Ecto neural progenitor cell (in vitro differentiated cells): Measurements from ENCODE around the gene MEX3D.

Experiments
- DNase-seq: peaks from one replicate; pipeline ENCODE4 v3.0.0-alpha.2; 2018; ENCODE audit warnings: low spot score

MEX3D gene

DNA sequence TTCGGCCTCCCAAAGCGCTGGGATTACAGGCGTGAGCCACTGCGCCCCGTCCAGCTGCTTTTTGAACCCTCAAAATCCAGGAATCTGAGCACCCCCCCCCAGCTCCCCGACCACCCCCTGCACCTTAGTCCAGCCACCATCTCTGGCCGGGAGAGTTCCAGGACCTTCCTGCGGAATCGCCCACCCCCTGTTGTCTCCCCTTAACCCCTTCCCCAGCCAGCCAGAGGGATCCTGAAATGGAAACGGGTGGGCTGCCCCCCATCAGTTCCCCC, 25.3 kb upstream of the MEX3D start:
- DNase-seq: no peak

DNA sequence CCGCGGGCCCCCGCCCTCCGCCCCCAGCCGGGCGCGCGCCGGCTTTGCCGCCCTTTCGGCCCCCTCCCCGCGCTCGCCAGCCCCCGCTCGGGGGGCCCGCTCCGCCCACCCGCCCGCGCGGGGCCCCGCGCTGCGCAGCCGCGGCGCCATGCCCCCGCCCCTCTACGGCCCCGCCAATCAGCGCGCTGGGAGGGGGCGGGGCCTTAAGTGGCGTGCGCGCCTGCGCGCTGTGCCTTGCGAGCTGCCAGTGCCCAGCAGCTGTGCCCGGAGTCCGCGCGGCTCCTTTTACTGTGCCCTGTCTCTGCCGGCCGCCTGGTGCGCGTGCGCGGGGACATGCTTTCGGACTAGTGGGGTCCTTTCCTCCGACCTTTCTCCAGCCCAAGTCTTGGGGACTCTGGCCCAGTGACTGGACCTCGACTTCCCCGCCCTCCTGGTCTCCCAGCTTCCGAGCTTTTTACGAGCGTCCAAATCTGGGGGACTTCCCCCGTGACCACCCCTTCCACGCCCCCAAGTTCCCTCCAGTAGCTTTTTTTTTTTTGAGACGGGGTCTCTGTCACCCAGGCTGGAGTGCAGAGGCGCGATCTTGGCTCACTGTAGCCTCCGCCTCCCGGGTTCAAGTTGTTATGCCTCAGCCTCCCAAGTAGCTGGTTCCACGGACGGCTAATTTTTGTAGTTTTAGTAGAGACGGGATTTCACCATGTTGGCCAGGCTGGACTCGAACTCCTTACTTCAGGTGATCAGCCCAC, 24.8 kb upstream of the MEX3D start, which contains the start of gene MBD3:
TSS of gene MBD3 (minus strand) at position 111 of the 746 bp plus-strand sequence. CDS start 234 bp downstream, outside the sequence.
- DNase-seq: peak; percentile 95

DNA sequence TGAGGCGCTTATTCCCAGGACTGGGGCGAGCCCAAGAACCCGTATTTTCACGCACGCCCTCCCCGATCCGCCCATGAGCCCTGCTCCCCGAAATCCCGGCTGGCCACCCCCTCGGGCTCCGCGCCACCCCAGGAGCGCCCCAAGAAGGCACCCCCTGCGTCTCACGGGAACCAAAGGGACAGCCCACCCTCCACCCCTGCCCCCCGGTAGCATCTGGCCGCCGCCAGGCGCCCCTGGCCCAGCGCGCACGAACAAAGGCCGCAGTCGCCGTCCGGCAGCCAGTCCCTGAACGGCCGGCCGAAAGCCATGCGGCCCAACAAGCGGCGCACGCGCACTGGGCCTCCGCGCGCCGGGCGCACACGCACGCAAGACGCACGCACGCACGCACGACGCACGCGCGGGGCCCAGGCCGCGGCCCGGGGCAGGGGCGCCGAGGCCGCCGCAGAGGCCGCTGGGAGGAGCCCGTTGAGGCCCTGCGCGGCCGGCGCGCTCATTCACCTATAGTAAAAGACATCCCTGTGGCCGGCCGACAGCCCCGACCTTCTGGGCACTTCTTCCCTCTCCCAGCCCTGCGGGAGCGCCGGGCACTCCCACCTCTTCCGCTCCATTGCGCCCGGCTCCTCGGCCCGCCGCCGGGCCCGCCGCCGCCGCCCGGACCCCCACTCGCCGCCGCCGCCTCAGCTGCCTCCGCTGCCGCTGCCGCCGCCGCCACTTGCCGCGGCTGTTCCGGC, 24.1 kb upstream of the MEX3D start:
- peak; percentile 91 for DNase-seq

DNA sequence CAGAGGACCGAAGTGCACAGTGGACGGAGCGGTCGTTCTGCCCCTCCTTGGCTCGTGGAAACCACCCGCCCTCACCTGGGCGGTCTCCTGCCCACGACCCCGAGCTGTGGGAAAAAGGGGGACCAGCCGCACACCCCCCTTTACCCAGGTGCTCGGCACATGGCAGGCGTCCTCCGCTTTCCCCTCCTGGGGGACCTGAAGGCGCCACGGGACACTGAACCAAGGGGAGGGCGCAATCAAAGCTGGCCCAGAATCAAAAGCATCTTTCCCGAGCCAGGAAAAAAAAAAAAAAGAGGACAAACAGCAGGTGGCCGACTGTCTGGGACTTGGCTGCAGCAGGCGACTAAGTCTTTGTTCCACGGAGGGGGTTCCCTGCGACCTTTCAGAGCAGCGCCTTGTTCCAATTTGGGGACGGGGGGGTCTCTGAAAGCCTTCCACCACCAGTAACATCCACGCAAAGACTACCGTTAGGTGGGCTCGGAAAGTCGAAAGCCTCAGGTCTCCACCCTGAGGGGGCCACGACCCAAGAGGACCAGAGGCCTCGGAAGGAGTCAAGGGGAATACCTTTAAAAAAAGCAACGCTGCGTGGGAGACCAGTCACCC, 23.4 kb upstream of the MEX3D start:
- DNase-seq: peak; percentile 58

DNA sequence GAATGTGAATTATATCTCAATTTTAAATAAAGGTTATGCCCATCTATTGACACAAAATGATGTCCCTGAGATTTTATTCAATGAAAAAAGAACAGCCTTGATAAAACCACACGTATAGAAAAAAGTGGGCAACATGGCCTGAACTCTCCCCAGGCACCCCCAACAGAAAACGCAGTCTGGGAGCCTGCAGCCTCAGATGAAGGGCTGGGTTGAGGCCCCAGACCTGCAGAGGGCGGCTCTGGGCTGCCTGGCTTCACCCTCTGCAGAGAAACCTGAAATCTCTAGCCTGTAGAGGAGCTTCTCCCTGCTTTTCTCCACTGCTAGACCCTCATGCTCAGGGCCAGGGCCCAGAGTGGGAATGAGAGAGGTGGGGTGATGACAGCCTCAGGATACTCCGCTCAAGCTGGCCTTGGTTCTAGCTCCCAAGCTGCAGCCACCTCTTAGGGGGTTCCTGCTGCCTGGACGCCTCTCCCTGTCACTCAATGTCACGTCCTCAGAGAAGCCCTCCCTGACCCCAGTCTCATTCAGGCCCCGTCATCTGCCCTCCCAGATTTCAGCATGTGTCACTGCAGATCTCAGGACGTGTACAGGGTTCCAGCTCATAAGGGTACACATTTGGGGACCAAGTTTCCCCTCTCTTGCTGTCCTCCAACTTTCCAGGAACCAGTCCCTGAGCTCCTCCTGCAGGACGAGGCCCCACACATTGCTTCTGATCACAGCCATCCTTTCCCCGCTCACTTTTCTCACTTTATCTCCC, 22.7 kb upstream of the MEX3D start:
- DNase-seq: peak; percentile 62

DNA sequence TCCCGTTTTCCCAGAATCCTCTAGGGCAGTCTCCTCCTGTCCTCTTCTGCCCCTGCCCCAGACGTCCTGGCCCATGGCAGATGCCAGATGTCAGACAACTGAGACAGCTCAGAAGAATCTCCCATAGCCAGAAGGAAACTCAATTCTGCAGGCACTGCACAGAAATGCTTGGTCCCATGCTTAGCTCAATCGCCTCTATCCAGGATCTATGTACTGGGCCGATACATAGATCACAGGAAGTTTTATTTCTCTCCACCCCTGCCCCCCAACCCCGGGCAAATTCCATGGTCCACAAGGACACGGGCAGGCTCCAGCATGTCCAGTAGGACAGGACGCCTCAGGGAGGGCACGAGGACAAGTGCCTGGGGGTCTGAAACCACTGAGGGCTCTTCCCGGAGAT, 19.7 kb upstream of the MEX3D start:
- no peak for DNase-seq

DNA sequence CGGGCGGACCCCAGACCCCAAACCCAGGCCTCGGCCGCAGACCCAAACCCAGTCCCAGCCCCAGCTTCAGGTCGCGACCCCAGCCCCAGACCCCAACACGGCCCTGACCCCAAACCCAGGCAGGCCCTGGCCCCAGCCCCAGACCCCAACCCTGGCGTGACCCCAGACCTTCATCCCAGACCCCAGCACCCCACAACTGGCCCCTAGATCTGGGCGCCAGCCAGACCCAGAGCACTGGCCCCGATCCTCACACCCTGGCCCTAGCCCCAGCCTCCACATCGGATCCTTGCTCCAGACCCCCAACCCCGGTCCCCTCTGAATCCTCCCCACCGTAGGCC, 17.1 kb upstream of the MEX3D start:
- no peak for DNase-seq

DNA sequence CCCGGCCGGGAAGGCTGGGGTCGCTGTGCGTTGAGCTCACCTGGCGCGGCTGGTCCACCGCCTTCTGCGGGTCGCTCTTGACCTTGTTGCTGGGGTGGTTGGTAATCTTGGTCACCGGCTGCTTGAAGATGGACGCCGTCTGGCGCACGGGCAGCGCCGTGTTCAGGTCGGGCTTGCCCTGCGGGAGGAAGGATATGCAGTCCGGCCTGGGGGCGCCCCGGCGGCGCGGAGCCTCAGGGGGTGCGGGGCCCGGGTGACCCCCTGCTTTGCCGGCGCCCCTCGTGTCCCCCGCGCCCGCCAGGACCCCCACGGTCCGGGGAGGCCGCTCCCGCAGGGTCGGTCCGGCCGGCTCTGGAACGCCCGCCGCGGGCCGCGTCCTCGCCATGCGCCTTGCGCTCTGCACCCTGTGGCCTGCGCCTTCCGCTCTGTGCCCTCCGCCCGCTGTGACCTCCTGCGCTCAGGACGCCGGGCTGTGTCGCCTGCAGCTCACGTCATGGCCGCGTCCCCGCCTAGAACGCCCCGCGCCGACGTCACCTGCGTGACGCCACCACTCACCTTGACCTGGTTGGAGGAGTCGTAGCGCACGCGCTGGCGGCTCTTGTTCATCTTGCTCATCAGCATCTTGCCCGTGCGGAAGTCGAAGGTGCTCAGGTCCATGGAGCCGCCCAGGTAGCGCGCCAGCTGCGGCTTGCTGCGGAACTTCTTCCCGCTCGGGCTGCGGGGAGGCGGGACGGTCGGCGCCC, 16.5 kb upstream of the MEX3D start:
- no peak for DNase-seq

DNA sequence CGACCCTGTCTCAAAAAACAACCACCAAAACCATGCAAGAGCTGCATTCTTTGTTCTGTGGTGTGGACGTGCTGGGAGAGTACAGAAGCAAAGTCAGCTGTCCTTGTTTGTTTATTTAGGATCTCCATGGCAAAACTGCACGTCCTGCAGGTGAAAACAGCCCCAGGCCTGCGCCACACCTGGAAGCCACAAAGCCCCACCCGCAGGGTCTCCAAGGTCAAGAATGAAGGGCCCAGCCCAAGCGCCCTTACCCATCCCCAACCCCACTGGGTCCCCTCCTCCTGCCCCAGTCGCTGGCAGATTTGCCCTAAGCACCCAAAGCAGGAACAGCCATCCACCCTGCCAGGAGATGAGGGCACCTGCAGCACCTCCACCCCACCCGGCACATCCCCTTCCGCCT, 14.1 kb upstream of the MEX3D start:
- no peak for DNase-seq

DNA sequence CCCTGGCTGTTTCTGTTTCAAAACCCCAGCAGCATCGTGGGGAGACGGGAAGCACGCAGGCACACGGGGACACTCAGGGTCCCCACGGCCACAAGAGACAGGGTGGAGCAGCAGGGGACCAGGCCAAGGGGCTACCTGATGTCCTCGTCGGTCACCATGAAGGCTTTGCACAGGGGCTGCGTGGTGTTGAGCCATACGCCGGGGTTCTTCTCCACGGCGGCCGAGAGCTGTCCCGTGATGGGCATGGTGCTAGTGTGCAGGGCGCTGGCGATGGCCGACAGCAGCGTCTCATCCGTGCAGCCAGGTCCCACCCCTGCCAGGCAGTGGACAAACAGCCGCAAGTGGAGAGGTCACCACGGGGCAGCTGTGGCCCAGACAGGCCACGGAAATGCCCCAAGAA, 12.8 kb upstream of the MEX3D start:
- DNase-seq: no peak

DNA sequence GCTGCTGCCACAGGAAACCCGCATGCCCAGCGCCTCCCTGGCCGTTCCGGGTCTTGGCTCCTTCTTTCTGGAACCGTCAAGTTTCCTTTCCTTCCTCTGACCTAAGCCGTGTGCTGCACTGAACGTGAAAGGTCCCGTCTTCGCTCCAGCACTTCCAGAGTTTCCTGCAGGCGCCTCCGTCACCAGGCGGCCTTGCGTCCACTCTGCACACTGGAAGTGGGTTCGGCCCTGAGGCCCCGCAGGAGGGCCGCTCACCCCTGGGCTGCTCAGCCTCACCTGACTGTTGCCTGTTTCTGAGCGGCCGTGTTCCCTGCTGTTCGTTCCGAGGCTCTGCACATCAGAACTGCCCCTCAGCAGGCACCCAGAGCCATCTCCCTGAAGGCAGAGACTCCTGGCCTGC, 12.3 kb upstream of the MEX3D start:
- DNase-seq: no peak

DNA sequence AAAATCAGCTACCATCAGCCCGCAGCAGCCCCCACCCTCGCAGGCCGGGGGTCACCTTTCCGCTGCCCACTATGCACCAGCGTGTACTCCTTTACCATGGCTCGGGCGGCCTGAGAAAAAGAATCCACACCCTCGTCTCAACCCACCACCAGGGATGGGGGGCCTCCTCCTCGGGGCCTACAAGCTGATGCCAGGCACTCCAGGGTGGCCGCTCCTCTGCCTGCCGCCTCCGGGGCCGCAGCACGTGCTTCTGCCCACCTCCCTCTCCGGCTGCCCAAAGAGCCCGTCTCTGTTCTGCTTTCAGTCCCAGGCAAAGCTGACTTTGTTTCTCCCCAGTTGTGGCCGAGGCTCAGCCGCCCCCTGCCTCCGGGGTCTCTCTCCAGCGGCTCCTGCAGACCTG, 11.1 kb upstream of the MEX3D start:
- DNase-seq: no peak

DNA sequence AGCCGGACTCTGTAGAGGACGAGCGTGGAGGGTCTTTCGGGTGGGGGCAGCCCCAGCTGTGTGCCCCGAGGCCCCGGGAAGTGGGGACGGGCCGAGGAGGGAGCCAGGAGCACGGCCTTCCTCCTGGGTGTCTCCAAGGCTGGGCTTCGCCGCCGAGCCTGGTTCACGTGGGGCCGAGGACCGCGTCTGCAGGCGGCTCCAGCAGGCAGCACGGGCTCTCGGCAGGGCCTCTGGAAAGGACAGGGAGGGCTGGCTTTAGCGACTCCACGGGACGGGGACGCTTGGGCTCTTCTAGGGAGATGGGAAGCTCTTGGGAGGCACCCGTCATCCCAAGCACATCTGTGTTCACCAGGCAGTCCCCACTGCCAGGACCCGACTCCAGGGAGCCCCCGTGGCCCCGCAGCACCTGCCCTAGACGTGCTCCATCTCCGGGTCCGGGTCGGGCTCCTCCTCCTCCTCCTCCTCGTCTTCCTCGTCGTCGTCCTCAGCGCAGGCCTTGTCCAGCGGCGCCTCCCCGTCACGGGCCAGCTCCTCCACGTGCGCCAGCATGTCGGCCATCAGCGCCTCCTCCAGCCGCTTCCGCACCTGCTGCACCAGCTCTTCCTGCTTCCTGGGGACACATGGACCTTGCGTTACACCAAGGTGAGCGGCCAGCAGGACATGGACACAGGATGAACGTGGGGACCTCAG, 9.9 kb upstream of the MEX3D start:
- no peak for DNase-seq

DNA sequence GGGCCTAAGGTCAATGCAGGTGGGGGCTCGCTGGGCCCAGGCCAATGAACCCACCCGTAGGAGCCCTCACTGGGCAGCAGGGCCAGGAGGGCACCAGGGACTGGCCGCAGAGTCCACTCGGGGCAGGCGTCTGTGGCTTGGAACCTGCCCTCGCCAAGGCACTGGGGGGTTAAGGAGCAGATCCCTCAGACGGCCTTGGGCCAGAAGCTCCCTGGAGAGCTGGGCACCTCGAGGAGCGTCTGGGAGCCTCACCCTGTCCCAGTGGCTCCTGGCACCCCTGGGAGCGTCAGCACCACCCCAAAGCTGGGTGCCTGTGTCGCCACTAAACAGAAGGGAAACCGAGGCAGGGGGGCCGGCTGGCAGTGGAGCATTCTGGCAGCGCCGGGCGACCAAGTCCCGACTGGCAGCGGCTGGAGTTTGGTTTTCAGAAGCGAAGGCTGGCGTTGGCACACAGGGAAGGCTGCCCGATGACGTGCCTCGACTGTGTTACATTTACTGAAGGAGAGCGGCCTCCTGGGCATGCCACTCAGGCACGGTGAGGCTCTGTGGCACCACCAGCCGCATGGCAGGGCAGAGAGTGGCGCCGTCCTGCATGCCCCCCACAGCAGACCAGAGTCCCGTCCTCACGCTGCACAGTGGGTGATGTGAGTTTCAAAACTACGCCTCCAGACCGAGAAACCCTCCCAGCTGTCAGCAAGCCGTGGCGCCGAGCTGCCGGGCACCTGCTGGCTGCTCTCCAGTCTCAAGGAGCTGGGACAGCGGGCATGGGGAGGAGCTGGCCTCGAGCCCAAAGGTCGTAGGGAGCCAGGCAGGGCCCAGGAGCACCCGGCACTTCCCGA, 9.2 kb upstream of the MEX3D start:
- DNase-seq: no peak

DNA sequence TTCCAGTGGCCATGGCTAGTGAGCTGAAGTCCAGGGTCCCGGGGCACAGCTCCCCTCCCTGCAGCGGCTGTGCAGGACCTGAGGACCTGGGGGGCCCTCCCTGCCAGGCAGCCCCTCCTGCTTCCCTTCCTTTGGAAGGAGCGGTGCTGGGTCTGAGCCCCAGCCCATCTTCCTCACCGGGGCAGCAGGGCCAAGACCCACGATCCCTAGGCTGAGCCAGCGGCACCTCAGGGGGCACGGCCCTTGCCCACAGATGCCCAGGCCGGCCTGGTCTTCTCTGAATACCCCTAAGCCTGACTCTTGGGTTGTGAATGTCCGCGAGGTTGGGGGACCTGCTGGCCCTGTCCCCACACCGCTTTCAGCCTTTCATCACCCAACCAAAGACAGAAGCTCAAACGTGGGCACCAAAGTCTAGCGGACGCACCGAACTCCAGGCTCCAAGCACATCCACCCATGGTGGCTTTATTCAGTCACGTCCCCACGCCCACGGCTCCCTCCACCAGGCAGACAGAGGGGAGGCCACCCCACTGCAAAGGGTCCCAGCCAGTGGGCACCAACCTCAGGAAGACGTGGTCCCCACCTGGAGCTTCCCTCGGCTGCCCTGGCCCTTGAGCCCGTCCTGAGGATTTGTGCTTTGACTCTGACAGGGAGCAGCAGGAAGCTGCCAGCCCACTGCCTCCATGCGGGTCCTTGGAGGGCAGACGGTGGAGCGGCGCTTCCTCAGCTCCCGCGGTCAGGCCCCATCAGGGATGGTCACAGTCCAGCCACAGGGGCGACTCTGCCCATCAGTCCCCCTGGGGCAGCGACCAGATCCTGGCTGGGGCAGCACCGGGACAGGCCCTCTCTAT, 8.3 kb upstream of the MEX3D start:
- no peak for DNase-seq

DNA sequence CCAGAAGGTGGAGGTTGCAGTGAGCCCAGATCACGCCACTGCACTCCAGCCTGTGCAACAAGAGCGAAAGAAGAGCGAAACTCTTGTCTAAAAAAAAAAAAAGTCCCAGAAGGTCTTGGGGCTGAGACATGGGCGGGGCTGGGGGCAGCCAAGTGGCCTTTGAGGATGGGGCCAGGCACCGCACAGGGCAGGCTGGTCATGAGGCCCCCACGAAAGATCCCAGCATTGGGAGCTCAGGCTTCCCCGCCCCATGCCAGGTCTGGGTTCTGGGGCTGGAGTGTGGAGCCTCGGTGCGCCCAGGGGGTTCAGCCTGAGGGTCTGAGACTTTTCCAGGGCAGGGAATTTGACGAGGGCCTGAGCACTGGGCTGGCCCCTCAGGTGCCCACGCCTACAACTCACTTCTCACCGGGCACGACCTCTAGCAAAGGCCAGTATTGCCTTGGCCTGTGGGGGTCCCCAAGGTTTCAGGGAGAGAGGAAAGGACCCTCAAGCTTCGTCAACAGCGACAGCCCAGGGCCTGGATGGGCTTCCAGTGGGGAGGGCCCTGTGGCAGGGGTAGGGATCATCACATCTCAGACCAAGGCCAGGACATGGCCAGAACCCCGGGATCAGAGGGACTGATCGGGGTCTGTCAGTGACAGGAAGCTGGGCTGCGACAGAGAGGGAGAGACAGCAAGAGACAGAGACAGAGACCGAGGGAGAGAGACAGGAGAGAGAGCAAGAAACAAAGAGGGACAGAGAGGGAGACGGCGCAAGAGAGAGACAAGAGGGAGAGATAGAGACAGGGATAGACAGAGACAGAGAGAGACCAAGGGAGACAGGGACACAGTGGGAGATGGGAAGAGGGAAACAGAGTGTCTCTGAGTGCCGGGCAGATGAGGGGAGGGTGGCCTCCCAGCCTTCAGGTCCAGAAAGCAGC, 7.5 kb upstream of the MEX3D start:
- no peak for DNase-seq

DNA sequence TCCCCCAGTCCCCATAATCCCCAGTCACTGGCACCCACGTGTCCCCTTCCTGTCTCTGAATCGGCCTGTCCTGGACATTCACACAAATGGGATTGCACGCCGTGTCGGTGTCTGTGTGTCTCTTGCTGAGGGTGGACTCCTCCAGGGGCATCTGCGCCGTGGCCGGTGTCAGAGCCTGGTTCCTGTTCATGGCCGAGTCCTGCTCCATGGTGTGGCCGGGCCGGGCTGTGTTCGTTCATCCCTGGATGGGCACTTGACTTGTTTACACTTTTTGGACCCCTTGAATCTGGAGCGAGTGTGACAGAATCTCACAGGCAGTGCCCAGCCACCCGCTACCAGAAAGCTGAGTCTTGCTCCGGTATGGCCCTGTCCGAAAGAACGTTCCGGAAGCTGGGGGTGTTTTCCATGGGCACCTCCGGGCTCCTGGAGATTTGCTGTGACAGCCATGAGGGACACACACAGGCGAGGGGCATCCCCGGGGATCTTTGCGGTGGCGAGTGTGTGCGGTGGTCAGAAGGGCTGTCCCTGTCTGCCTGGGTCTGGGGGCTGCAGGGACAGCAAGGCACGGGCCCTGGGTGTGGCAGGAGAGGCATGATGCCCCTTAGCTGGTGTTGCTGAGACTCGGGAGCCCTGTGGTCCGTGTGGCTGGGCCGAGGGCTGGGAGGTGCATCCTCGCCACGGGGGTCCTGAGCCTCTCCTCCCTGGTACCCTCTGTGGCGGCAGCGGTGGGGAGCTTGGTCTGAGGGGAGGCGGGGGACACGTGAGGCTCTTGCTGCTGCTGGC, 6.4 kb upstream of the MEX3D start:
- no peak for DNase-seq

DNA sequence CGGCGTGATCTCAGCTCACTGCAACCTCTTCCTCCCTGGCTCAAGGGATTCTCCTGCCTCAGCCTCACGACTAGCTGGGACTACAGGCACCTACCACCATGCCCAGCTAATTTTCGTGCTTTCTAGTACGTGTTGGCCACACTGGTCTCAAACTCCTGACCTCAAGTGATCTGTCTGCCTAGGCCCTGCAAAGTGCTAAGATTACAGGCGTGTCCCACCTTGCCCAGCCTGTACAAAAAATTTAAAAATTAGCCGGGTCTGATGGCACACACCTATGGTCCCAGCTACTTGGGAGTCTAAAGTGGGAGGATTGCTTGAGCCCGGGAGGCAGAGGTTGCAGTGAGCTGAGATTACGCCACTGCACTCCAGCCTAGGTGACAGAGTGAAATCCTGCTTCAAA, 4.7 kb upstream of the MEX3D start:
- no peak for DNase-seq
